ENCODE results near the gene TCF7L2.

The TCF7L2 gene

DNA sequence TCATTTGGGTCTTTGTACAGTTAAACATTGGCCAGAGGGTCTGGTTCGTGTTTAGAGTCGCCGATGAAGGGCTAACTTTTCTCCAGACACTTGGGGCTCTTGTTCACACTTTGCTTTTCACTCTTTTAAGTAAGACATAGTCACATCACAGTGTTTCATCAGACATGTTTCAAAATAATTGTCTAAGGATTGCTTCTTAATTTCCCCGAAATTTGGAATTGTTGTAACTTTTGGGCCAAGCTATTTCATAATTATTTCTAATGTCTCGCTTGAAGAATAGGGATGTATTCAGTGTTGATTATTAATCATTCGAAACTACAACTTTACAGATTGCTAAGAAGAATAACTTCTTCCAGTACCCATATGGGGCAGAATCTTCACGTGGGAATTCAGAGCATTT, 92.8 kb downstream of the TCF7L2 start:
- DNase-seq (ENCODE audit: low read depth in 2 of 3, low spot score in 2 of 3): no peak

GRCh38 chr10:113044016-113044755, 94.1 kb downstream of the TCF7L2 start:
- DNase-seq (ENCODE audit: low read depth in 2 of 3, low spot score in 2 of 3): no peak

GRCh38 chr10:113045147-113046055, 95.4 kb downstream of the TCF7L2 start:
- no peak for DNase-seq (ENCODE audit: low read depth in 2 of 3, low spot score in 2 of 3)

DNA sequence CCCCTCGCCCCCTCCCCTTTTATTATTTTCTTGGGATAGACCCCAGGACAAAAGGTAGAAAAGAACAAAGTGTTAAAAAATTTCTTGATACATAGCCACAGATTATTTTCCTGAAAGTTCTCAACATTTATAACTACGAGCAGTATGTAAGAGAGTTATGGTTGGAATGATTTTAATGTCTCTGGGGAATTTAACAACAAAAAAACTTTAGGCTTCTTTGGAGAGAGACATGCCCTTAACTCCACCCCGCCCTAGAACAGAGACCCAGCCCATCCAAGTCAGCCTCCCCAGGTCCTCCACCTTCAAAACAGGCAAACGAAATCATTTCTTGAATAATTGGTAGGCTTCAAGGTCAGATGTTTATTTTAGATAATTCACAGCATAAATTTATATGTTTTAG, 97.1 kb downstream of the TCF7L2 start:
- DNase-seq (ENCODE audit: low read depth in 2 of 3, low spot score in 2 of 3): no peak

- no peak for DNase-seq (ENCODE audit: low read depth in 2 of 3, low spot score in 2 of 3)
These were observed 97.5 kb downstream of the TCF7L2 start for GRCh38 chr10:113047605-113047962.

GRCh38 chr10:113047963-113048781, 98.1 kb downstream of the TCF7L2 start:
- no peak for DNase-seq (ENCODE audit: low read depth in 2 of 3, low spot score in 2 of 3)

DNA sequence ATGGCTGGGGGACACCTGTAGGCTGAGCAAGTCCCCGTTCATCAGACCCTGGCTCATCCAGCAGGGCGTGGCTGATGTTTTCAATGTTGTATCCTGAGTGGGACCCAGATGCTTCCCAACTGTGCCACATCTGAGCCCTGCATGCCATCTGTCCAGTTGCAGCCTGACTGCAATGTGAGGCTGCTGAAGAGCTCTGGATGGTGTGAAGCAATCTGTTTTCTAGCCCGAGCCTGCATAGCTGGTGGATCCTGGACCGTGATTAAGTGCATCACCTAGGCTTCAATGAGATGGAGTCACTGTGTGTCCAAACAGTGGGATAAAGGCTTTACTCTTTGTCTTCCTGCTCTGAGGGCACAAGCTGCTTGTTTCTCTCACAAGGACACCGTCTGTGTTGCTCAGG, 99.8 kb downstream of the TCF7L2 start:
- DNase-seq (ENCODE audit: low read depth in 2 of 3, low spot score in 2 of 3): no peak

GRCh38 chr10:113052076-113052830, 102.2 kb downstream of the TCF7L2 start:
- no peak for DNase-seq (ENCODE audit: low read depth in 2 of 3, low spot score in 2 of 3)

DNA sequence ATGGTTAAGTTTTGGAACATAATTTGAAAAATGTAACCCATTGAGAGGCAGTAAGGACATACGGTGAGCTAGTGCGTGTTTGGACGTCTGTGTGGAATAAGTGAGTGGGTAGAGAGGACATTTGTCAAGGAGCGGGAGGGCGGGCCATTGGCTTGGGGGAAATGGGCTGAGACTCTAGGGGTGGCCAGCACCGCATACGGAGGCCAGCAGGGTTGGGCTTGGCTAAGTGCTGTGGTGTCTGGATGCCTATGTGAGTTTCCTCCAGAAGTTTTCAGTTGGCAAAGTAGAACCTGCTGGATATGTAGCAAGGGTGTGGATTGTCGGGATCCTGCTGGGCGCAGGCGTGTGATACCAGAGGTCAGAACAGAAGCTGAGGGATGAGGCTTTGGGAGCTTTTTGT, 103.0 kb downstream of the TCF7L2 start:
- no peak for DNase-seq (ENCODE audit: low read depth in 2 of 3, low spot score in 2 of 3)

GRCh38 chr10:113053881-113054280, 103.8 kb downstream of the TCF7L2 start:
- DNase-seq (ENCODE audit: low read depth in 2 of 3, low spot score in 2 of 3): no peak

GRCh38 chr10:113055458-113055857, 105.4 kb downstream of the TCF7L2 start:
- DNase-seq (ENCODE audit: low read depth in 2 of 3, low spot score in 2 of 3): no peak

GRCh38 chr10:113056030-113056429, 106.0 kb downstream of the TCF7L2 start:
- DNase-seq (ENCODE audit: low read depth in 2 of 3, low spot score in 2 of 3): no peak

DNA sequence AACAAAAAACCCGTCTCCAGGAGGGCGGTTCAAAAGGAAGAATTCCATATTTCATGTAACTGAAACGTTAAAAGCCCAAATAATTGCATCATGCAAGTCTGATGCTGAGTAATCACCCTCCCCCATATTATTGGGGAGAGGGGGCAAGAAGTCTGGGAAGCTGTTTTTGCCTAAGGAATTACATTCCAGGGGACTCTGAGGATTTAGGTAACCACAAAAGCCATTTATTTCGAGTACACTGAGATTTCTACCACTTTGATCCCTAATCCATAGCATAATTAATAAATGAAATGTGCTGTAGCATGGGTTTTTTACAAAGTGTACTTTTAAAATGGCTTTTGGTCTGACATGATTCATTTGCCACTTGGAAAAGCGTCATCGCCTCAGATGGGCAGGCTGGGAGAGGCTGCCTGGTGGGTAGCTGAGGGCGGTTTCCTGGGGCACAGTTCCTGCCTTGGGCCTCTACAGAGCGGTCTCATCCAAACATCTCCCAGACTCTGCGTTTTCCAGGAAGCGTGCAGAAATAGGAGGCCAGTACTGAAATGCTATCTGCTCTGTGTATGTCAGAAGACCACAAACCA, 106.5 kb downstream of the TCF7L2 start:
- no peak for DNase-seq (ENCODE audit: low read depth in 2 of 3, low spot score in 2 of 3)

- no peak for DNase-seq (ENCODE audit: low read depth in 2 of 3, low spot score in 2 of 3)
These were observed 108.0 kb downstream of the TCF7L2 start for GRCh38 chr10:113057948-113058522.

DNA sequence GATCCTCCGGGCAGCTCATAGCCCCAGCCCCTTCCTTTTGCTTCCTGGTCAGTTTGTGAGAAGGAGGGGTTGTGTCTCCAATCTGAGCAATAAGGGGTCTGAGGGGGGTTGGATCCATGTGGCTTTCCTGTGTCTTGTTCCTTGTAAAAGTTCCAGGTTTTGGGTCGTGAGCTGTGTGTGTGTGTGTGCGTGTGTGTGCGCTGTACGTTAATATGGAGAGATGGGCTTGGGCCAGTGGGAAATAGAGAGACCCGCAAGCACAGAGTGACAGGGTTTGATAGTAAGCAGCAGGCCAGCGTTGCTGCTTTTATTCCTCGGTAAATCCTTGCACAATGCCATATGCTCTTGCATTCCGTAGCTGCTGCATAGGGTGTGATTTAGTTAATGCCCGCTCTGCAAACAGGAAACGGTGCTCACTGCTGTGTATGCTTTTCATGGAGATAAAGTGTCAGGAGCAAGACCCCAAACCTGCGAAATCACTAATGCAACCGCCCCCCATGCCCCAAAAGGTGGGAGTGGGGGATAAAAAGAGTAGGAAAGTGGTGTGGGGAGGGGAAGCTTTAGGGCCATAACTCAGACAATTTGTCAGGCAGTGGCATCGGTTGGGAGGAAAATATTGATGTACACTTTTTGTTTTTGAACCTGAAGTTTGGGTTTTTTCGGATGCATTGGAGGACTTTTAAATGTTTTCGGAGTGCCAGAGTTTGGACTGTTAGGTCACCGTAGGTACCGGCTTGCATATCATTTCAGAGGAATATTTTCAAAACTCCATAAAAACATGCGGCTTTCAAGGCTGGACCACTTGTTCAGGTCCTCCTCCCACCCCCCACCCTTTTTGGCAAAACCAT, 108.7 kb downstream of the TCF7L2 start:
- no peak for DNase-seq (ENCODE audit: low read depth in 2 of 3, low spot score in 2 of 3)

DNA sequence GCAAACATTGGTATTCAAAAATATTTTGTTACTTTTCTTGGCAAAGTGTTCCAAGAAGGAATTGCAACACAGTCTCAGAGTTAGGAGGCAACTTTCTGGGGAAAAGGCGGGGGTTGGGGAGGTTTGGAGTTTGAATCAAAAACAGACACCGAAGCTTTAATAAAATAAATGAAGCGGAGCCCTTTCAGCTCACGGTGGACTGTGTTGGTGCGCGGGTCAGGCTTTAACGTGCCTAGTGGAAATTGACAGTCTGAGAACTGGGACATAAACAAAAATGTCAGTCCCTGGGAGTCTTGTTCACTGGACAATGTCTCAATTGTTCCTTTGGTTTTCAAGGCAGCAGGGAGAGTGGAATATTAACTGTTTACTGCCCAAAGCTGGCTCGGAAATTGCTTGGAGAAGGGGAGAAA, 109.3 kb downstream of the TCF7L2 start:
- no peak for DNase-seq (ENCODE audit: low read depth in 2 of 3, low spot score in 2 of 3)

DNA sequence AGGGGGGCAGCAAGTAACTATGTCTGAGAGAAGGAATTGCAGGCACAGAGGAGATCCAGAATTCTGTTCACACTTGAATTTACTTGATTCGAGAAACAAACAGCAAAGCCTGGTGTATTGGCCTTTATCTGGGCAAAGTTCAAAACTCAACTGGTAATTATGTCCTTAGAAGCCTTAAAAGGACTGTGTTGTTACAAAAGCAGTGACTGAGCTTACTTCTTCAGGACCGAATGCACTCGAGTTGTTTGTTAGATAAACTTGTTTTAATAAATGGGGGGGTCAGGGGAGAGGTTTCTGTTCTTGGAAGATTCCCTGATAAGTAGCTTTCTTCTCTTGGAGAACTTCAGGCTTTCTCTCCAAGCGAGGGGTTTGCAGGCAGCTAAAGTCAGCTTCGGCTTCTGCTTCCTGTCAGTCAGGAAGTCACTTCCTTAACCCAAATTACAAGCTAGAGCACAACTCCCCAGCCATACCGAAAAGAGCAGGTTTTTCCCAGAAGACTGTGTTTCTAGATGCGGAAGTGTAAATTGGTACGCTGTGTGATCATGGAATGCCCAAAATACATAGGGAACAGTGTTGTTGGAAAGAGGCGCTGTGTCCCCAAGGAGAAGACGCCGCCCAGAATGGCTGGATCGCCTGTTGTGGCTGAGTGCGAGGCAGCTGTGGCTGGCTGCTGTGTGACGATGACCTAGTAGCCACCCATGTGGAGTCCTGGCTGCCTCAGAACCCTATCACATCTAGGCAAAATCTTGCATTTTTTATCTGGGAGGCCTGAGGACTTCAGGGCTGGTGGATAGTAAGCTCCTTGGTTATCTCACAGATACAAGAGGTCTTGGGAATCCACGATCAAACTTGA, 110.4 kb downstream of the TCF7L2 start:
- DNase-seq (ENCODE audit: low read depth in 2 of 3, low spot score in 2 of 3): no peak

- no peak for DNase-seq (ENCODE audit: low read depth in 2 of 3, low spot score in 2 of 3)
These were observed 111.0 kb downstream of the TCF7L2 start for GRCh38 chr10:113061054-113061430.
